Amygdala (tissue), 56 donors: Measurements from ENCODE around the gene APLNR.

Experiments used
- DNase-seq, 56 donors: peaks; one replicate each; lab custom pipeline; 2025; lab: John Stamatoyannopoulos, UW

Gene APLNR

DNA sequence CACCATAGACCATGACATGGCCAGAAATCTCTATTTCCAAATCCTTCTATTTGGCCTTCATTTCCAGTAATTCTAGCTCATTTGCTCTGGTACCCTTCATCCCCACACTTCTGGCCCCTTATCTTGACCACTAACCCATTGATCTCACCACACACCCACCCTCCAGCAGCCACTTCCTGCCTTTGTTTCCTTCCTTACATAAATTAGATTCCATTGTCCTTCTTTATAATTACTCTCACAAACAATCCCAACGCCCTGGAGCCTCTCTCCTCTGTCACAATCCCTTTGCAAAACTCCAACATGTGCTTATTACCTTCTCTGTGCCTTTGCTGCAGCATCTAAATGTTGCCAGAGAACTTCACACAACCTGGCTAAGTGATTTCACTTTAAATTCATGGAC lies 14.8 kb downstream of the APLNR start:
- no peak for DNase-seq

DNA sequence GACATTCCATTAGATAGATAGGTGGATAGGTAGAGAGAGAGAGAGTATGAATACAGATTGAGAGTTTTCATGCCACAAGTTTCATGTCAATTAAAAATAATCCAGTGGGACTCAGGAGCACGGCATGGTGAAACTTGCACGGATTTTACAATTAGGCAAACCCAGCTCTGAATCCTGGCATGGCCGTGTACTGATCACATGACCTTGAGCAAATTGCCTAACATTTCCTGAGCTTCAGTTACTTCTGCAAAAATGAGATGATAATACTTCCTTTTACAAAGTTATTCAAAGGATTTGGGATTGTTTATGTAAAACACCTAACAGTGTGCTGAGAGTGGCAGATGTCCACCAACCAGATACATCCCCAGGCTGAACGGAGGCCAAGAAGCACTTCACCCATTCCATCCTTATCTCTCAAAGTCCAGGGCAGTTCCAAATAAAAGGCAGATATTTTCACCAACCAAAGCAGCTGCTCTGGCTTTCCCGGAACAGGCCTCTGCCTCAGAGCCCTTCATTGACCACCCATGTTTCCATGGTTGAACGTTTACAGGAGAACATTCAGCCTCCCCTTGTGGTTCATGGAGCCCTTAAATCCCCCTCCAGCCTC lies 17.9 kb downstream of the APLNR start:
- peak in 1 of 56 donors; percentile 7 for DNase-seq

- no peak for DNase-seq
These were observed 20.0 kb downstream of the APLNR start for GRCh38 chr11:57217053-57217452.

DNA sequence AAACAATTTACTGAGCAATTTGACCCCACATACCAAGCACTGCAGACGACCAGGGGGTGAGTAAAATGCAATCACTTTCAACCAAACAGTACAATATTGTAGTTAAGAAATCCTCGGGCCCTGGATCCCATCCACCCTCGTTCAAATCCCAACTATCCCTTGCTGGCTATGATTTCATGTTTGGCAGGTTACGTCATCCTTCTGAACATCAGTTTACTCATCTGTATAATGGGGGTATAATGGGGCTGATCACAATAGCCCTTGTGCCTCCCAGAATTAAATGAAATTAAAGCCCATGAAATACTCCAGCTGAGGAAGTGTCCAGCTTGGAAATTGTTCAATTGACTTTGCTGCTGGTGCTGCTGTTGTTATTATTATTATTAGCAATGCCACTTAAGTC lies 20.6 kb downstream of the APLNR start:
- DNase-seq: no peak

DNA sequence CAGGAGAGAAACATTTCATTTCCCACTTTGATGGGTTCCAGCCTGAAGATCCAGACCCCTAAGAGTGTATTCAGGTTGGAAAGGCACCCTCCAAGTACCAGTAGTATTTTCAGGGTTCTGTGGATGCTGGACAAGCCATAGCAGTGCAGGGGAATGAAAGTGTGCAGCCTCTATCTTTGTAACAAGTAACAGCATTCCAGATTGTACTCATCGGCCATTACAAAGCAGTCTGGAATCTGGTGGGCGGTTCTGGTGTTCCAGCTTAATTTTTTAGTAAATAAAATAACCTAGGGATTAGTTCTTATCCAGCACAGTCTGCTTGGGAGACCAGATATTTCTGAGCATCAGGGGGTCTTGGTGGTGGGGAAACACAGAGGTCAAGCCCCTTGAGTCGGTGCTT lies 22.6 kb downstream of the APLNR start:
- DNase-seq: no peak

DNA sequence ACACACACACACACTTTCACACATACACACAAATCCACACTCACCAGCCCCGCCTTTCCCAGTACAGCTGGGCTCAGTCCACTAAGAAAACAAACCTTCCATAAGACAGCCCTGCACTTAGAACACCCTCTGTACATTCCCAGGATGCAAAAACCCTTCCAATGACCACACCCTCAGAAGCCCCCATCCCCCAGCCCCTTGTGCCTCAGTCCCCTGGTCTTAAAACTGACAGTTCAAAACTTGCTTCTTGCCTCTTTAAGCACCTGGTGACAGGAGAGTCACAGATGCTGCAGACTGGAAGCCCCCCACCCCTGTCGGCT lies 23.0 kb downstream of the APLNR start:
- no peak for DNase-seq

GRCh38 chr11:57213342-57214097 lies 23.5 kb downstream of the APLNR start:
- DNase-seq: peak in 1 of 56 donors; percentile 25

DNA sequence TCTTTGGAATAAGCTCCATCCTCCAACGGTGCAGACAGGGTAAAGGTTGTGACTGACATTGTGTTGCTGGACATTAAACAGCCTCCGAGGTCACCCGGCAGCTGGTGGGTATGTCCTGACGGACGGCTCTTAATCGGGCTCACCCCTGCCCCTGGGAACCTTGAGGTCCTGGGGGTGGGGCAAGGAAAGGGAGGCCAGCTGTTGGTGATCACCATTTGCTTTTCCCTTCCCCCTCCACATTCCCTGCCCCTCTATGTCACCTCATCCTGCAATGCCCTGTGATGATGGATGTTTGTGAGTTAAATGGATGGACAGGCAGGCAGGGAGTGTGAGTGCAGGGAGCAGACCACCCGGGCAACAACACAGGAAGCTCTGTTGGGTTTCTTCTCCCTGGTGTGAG lies 26.3 kb downstream of the APLNR start:
- no peak for DNase-seq

DNA sequence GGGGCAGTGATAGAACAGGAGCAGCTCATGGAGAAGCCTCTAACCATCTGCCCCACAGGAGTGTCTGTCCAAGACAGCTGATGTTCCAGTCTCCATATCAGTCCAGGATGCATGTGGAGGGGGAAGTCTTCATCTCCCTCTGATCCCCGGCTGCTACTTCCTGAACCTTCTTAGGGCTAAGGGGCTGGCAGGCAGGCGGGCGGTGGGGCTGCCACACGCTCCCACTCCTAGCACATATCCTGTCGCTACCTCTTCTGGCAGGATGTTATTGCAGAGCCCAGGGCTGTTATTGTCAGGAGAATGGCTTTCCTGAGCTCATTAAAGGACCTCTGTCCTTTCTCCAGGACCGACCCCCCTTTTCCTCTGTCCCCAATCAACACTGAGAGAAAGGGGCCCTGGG lies 29.9 kb downstream of the APLNR start:
- DNase-seq: no peak

DNA sequence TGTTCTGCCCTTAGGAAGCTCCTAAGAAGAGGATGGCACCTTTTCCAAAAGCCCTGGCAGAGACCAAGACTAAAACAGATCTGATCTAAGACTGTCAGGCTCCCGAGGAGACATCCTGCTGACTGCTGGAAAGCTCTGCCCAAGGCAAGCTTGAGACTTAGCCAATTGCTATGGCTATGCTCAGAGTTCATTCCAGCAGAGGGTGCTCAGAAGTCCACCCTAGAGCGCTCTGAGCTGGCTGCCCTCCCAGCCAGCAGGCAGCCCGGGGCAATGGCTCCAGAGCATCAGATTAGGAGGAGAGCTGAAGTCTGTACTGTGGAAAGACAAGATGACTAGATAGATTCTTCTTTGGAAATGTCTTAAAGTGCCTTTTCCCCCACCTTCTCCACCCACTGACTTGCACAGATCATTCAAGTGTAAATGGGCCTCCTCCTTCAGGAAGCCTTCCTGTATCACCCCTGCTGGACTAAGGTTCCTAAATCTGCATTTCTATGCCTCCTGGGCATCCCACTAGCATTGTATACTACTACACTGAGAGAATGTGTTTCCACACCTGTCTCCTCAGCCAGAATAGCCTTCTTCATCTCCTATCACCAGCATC lies 31.9 kb downstream of the APLNR start:
- peak in 6 of 56 donors; percentile 7 to 20 (median 13) for DNase-seq

DNA sequence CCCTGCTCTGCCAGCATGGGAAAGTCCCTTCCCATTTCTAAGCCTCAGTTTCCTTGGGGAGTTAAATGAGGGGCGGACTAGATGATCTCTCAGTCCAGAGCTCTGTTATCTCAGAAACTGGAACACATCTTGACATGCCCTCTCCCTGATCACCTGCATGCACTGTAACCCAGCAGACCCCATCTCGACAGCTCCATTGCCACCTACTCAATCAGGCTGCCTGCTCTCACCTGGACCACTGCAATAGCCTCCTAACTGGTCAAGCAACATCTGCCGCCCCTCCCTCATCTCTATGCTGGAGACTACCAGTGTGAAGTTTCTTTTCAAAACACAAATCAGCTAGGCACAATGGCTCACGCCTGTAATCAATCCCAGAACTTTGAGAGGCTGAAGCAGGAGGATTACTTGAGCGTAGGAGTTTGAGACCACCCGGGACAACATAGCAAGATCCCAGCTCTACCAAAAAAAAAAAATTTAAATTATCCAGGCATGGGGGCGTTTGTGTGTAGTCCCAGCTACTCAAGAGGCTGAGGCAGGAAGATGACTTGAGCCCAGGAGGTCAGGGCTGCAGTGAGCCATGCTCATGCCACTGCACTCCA lies 33.1 kb downstream of the APLNR start:
- DNase-seq: no peak

GRCh38 chr11:57203359-57203758 lies 33.7 kb downstream of the APLNR start:
- no peak for DNase-seq

GRCh38 chr11:57202281-57202680 lies 34.8 kb downstream of the APLNR start:
- DNase-seq: peak in 9 of 56 donors; percentile 12 to 47 (median 23)

GRCh38 chr11:57200917-57201316 lies 36.1 kb downstream of the APLNR start:
- no peak for DNase-seq

- DNase-seq: no peak
These were observed 37.7 kb downstream of the APLNR start for GRCh38 chr11:57199330-57199729.

GRCh38 chr11:57197762-57198161 lies 39.3 kb downstream of the APLNR start:
- DNase-seq: no peak

- DNase-seq: no peak
These were observed 40.5 kb downstream of the APLNR start for GRCh38 chr11:57196596-57196995.

- DNase-seq: no peak
These were observed 44.7 kb downstream of the APLNR start for GRCh38 chr11:57192316-57192715.

GRCh38 chr11:57191311-57192219 lies 45.5 kb downstream of the APLNR start:
- peak in 1 of 56 donors; percentile 23 for DNase-seq

DNA sequence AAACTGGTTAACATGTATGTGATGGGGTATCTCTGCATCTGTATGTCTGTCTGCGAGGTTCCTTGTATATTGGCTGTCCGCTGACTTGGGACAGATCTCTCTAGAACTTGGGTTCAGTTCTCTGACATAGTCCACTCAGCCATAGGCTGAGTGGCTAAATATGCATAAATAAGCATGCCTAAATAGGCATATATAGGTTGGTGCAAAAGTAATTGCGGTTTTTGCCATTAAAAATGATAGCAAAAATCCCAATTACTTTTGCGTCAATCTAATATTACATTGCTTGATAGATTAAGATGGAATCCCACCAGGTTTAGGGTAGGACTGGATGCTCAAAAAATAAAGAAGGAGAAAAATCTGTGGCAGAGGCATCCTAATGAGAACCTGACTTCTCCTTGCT lies 46.5 kb downstream of the APLNR start:
- no peak for DNase-seq
